Endothelial cell of umbilical vein (primary cell): ENCODE results near the gene GLIPR1L1. TPM values are rescaled to one million over a fixed set of nuclear protein-coding genes. Genes with fewer than 3 reads are reported as not detected.

Source experiments
- BruUV-seq: library from RNA; stranded (reverse); fragments of 400-500 nt; replicated peaks from 2 replicates; lab custom pipeline; 2021; lab: Mats Ljungman, UMichigan
- CTCF ChIA-PET: fragments of 300-600, 350-600 bp; sonication (Branson Sonifier 250); formaldehyde crosslinking; loops from one replicate; lab custom pipeline; 2021; ENCODE audit warnings: antibody characterized with exemption, inconsistent platforms; lab: Charles Lee
- POLR2A ChIA-PET: fragments of 300-600, 350-600 bp; sonication (Branson Sonifier 250); formaldehyde crosslinking; loops from one replicate; lab custom pipeline; 2021; ENCODE audit warnings: antibody characterized with exemption, inconsistent platforms; lab: Charles Lee
- DNase-seq: peaks from one replicate; pipeline ENCODE4 v3.0.0-alpha.2; 2011; ENCODE audit warnings: low read depth, low spot score
- FAIRE-seq: peaks from 2 replicates; lab custom pipeline; 2011; peaks lifted over from hg19 to GRCh38; lab: Jason Lieb, UNC
- H2AFZ ChIP-seq: 2 replicates; pipeline ENCODE4 v1.6.0; 2012; ENCODE audit warnings: low read depth, low read length, control low read depth, inconsistent platforms
- H3K27ac ChIP-seq: 2 replicates; pipeline ENCODE4 v1.5.1; 2011; ENCODE audit warnings: low read depth, mild to moderate bottlenecking, control low read depth, low read length, moderate library complexity; ENCODE audit not compliant: insufficient read depth
- H3K27me3 ChIP-seq, 2 experiments: 2 replicates each; pipeline versions ENCODE4 v1.6.0 to v1.6.1; 2011; ENCODE audit warnings: low read length in 2 of 2, mixed read lengths in 1 of 2; ENCODE audit not compliant: control insufficient read depth in 2 of 2, insufficient read depth in 2 of 2
- H3K36me3 ChIP-seq, 2 experiments: 2 replicates in 1 of 2; 3 replicates in 1 of 2; pipeline ENCODE4 v1.5.1; 2011; ENCODE audit warnings: low read length in 2 of 2, mild to moderate bottlenecking in 1 of 2, moderate library complexity in 1 of 2; ENCODE audit not compliant: control insufficient read depth in 2 of 2, insufficient read depth in 2 of 2; ENCODE audit errors: extremely low read depth in 1 of 2
- H3K4me1 ChIP-seq: 3 replicates; pipeline ENCODE4 v1.5.1; 2011; ENCODE audit warnings: mild to moderate bottlenecking, low read length; ENCODE audit not compliant: control insufficient read depth, insufficient read depth; ENCODE audit errors: extremely low read depth
- H3K4me2 ChIP-seq: 2 replicates; pipeline ENCODE4 v1.6.1; 2011; ENCODE audit warnings: low read length, control low read depth, mixed read lengths; ENCODE audit not compliant: insufficient read depth
- H3K4me3 ChIP-seq, 3 experiments: fragments of 200-600 bp in 1 of 3; sonication (generic), shearing (Covaris generic) in 1 of 3; replicated peaks in 1 of 3; 2 replicates each; pipeline ENCODE4 v1.5.1; 2011 to 2016; ENCODE audit warnings: control low read depth in 3 of 3, low read length in 3 of 3, mild to moderate bottlenecking in 2 of 3, inconsistent platforms in 1 of 3, low read depth in 1 of 3, moderate library complexity in 1 of 3; ENCODE audit not compliant: insufficient read depth in 1 of 3
- H3K79me2 ChIP-seq: 2 replicates; pipeline ENCODE4 v1.6.0; 2012; ENCODE audit warnings: low read length, inconsistent platforms; ENCODE audit not compliant: control insufficient read depth, insufficient read depth
- H3K9ac ChIP-seq: replicated peaks from 2 replicates; pipeline ENCODE3; 2011; ENCODE audit warnings: low read length, control low read depth; ENCODE audit not compliant: insufficient read depth; ENCODE audit errors: extremely low read depth
- H3K9me1 ChIP-seq: replicated peaks from 3 replicates; pipeline ENCODE4 v1.6.0; 2011; ENCODE audit warnings: mild to moderate bottlenecking, low read length; ENCODE audit not compliant: control insufficient read depth, insufficient read depth; ENCODE audit errors: extremely low read depth
- H3K9me3 ChIP-seq: replicated peaks from 2 replicates; pipeline ENCODE4 v1.5.1; 2012; ENCODE audit warnings: low read length, inconsistent platforms; ENCODE audit not compliant: control insufficient read depth, insufficient read depth
- H4K20me1 ChIP-seq: replicated peaks from 2 replicates; pipeline ENCODE3; 2011; ENCODE audit warnings: mild to moderate bottlenecking, low read length; ENCODE audit not compliant: control insufficient read depth, insufficient read depth; ENCODE audit errors: extremely low read depth
- CTCF ChIP-seq, 2 donors: IDR thresholded peaks; 1 replicate in 1 of 2; 2 replicates in 1 of 2; pipeline ENCODE4 v1.5.1; 2011; ENCODE audit warnings: low read length in 2 of 2, mild to moderate bottlenecking in 2 of 2, moderate library complexity in 2 of 2, control low read depth in 1 of 2, inconsistent platforms in 1 of 2, low read depth in 1 of 2; ENCODE audit not compliant: insufficient read depth in 1 of 2; ENCODE audit errors: extremely low read depth in 1 of 2
- EZH2 ChIP-seq: IDR thresholded peaks from 2 replicates; pipeline ENCODE4 v1.6.1; 2012; ENCODE audit warnings: borderline replicate concordance, low read depth, mild to moderate bottlenecking, moderate library complexity, low read length, inconsistent platforms; ENCODE audit not compliant: severe bottlenecking
- FOS ChIP-seq: IDR thresholded peaks from 2 replicates; pipeline ENCODE4 v1.6.1; 2011; ENCODE audit warnings: mild to moderate bottlenecking, low read length, moderate library complexity, borderline replicate concordance; ENCODE audit not compliant: insufficient read depth
- GATA2 ChIP-seq: IDR thresholded peaks from 2 replicates; pipeline ENCODE4 v1.7.0; 2011; ENCODE audit warnings: low read depth, mild to moderate bottlenecking, moderate library complexity, mixed read lengths, low read length; ENCODE audit not compliant: insufficient read length, insufficient read depth
- MAX ChIP-seq: IDR thresholded peaks from 2 replicates; pipeline ENCODE4 v1.6.1; 2011; ENCODE audit not compliant: insufficient read depth, insufficient read length
- MYC ChIP-seq: IDR thresholded peaks from one replicate; pipeline ENCODE4 v1.6.1; 2011; ENCODE audit warnings: mild to moderate bottlenecking, low read depth, low read length
- dilution Hi-C: fragments of 300-500 bp; cut with MboI; formaldehyde crosslinking; loops from one replicate; pipeline ENCODE4 v1.15.0; 2019; ENCODE audit warnings: low sequenced_read_pairs; ENCODE audit not compliant: extremely low pct_ligation_motif_present
- intact Hi-C: fragments of 100-400 bp; cut with micrococcal nuclease; formaldehyde crosslinking; loops from one replicate; pipeline ENCODE4 v1.10.0; 2022
- polyA plus RNA-seq, 4 experiments: library from polyadenylated mRNA; depleted of rRNA in 3 of 4; stranded (reverse) in 3 of 4; unstranded in 1 of 4; fragments of >200 nt; gene quantifications; 2 replicates each; pipeline versions ENCODE4 v1.2.1 to v1.2.3, GENCODE V29; 2011 to 2012; ENCODE audit warnings: missing spikeins in 1 of 4
- total RNA-seq: library from RNA; stranded (reverse); gene quantifications from 2 replicates; pipeline ENCODE4 v1.2.3, GENCODE V29; 2021

The GLIPR1L1 gene
- total and polyA plus RNA-seq, 2 donors (not counting 3 experiments of a cell fraction or from before 2014, with no cell fraction given), result not detected

- intact Hi-C loops (no loop called here), dilution Hi-C loops (no loop called here)
- Histone ChIP-seq H3K4me2 (no peak overlapping the region), H3K4me3 (no peak overlapping the region), H3K27me3 (no peaks in the 10 kb centered on the region), H3K9me1 (no peaks in the 10 kb centered on the region), H3K9ac (no peak overlapping the region), H3K36me3 (no peaks in the 10 kb centered on the region), H3K4me1 (no peaks in the 10 kb centered on the region), H3K79me2 (no peaks in the 10 kb centered on the region), H4K20me1 (no peaks in the 10 kb centered on the region), H2AFZ (no peak overlapping the region), H3K9me3 (no peaks in the 10 kb centered on the region), H3K27ac (no peak overlapping the region)
- BruUV-seq, result no TSS peak
- CTCF ChIA-PET, result interaction anchor here (2.0 kb wide), 1 partner anchor 9 kb away, joined by 5 read pairs; no protein-coding TSS in a partner anchor
- POLR2A ChIA-PET, result no interaction called here
- TF ChIP-seq FOS (no peak), EZH2 (no peak), GATA2 (no peak), CTCF (IDR thresholded peaks at IDR 0.05; ENCODE audit: extremely low read depth in 1 of 2, insufficient read depth in 1 of 2, low read depth in 1 of 2, low read length in 2 of 2) (no peak), MAX (no peak), MYC (no peak)
- FAIRE-seq, result no peak
- no peak for DNase-seq
These were observed 39.7 kb upstream of the GLIPR1L1 start for GRCh38 chr12:75294797-75295196.
